H9 (cell line): ENCODE results near the gene MRPS18A. TPM values are rescaled to one million over a fixed set of nuclear protein-coding genes. Genes with fewer than 3 reads are reported as not detected.

Experiments used
- DNase-seq: peaks from one replicate; pipeline ENCODE4 v3.0.0-alpha.2; 2017
- H2AFZ ChIP-seq: one replicate; pipeline ENCODE4 v1.6.1; 2013; ENCODE audit warnings: mild to moderate bottlenecking, low read length, control low read depth, moderate library complexity
- H2AK5ac ChIP-seq: 2 replicates; pipeline ENCODE4 v1.6.1; 2013; ENCODE audit warnings: low read length, control low read depth, mixed read lengths; ENCODE audit not compliant: insufficient read length
- H2BK120ac ChIP-seq: one replicate; pipeline ENCODE4 v1.6.1; 2013; ENCODE audit warnings: low read depth, mild to moderate bottlenecking, low read length, control low read depth, inconsistent platforms; ENCODE audit not compliant: poor library complexity, severe bottlenecking
- H2BK12ac ChIP-seq: 2 replicates; pipeline ENCODE4 v1.6.1; 2013; ENCODE audit warnings: low read length, control low read depth, mixed read lengths, low read depth; ENCODE audit not compliant: insufficient read length
- H2BK15ac ChIP-seq: 2 replicates; pipeline ENCODE4 v1.6.1; 2013; ENCODE audit warnings: low read depth, low read length, control low read depth
- H2BK20ac ChIP-seq: one replicate; pipeline ENCODE4 v1.6.1; 2013; ENCODE audit warnings: low read depth, mild to moderate bottlenecking, low read length, control low read depth, inconsistent platforms; ENCODE audit not compliant: poor library complexity, severe bottlenecking
- H2BK5ac ChIP-seq: 2 replicates; pipeline ENCODE4 v1.6.1; 2013; ENCODE audit warnings: low read length, control low read depth, mixed read lengths; ENCODE audit not compliant: insufficient read length
- H3K14ac ChIP-seq: 2 replicates; pipeline ENCODE4 v1.6.1; 2013; ENCODE audit warnings: low read length, control low read depth; ENCODE audit not compliant: insufficient read depth
- H3K18ac ChIP-seq: 2 replicates; pipeline ENCODE4 v1.6.1; 2013; ENCODE audit warnings: low read depth, mild to moderate bottlenecking, mixed read lengths, low read length, control low read depth; ENCODE audit not compliant: insufficient read length
- H3K23ac ChIP-seq: 2 replicates; pipeline ENCODE4 v1.6.1; 2013; ENCODE audit warnings: low read length, control low read depth, mixed read lengths, low read depth; ENCODE audit not compliant: insufficient read length
- H3K23me2 ChIP-seq: 2 replicates; pipeline ENCODE4 v1.6.1; 2013; ENCODE audit warnings: low read depth, mild to moderate bottlenecking, mixed read lengths, low read length, control low read depth; ENCODE audit not compliant: insufficient read length, poor library complexity, severe bottlenecking
- H3K27ac ChIP-seq: 2 replicates; pipeline ENCODE4 v1.5.1; 2013; ENCODE audit warnings: low read length, control low read depth, mixed read lengths, low read depth; ENCODE audit not compliant: insufficient read length
- H3K27me3 ChIP-seq: 2 replicates; pipeline ENCODE4 v1.6.1; 2013; ENCODE audit warnings: low read length, control low read depth, inconsistent platforms; ENCODE audit not compliant: insufficient read depth
- H3K4ac ChIP-seq: 2 replicates; pipeline ENCODE4 v1.6.1; 2013; ENCODE audit warnings: low read depth, mild to moderate bottlenecking, control low read depth, inconsistent platforms, low read length, moderate library complexity
- H3K4me1 ChIP-seq: 2 replicates; pipeline ENCODE4 v1.6.1; 2013; ENCODE audit warnings: low read length, control low read depth, inconsistent platforms; ENCODE audit not compliant: insufficient read depth
- H3K4me2 ChIP-seq: 2 replicates; pipeline ENCODE4 v1.6.1; 2013; ENCODE audit warnings: low read length, control low read depth, mixed read lengths; ENCODE audit not compliant: insufficient read length, insufficient read depth
- H3K56ac ChIP-seq: 2 replicates; pipeline ENCODE4 v1.6.1; 2013; ENCODE audit warnings: low read depth, mild to moderate bottlenecking, mixed read lengths, low read length, control low read depth; ENCODE audit not compliant: insufficient read length
- H3K79me1 ChIP-seq: 2 replicates; pipeline ENCODE4 v1.6.1; 2013; ENCODE audit warnings: low read depth, mild to moderate bottlenecking, moderate library complexity, low read length, control low read depth, inconsistent platforms; ENCODE audit not compliant: insufficient read depth, poor library complexity, severe bottlenecking
- H3K79me2 ChIP-seq: 2 replicates; pipeline ENCODE4 v1.6.1; 2013; ENCODE audit warnings: low read length, control low read depth, inconsistent platforms; ENCODE audit not compliant: insufficient read depth
- H3K9ac ChIP-seq: 2 replicates; pipeline ENCODE4 v1.6.1; 2013; ENCODE audit warnings: low read length, control low read depth, mixed read lengths; ENCODE audit not compliant: insufficient read length; ENCODE audit errors: extremely low read depth
- H3K9me3 ChIP-seq: one replicate; pipeline ENCODE4 v1.6.1; 2013; ENCODE audit warnings: low read depth, low read length, inconsistent platforms; ENCODE audit not compliant: control insufficient read depth
- H3T11ph ChIP-seq: one replicate; pipeline ENCODE4 v1.6.1; 2013; ENCODE audit warnings: mild to moderate bottlenecking, low read length, control low read depth, inconsistent platforms
- H4K20me1 ChIP-seq: one replicate; pipeline ENCODE4 v1.6.1; 2013; ENCODE audit not compliant: control insufficient read depth, insufficient read length, insufficient read depth
- H4K5ac ChIP-seq: 2 replicates; pipeline ENCODE4 v1.6.1; 2013; ENCODE audit warnings: low read depth, mild to moderate bottlenecking, mixed read lengths, low read length, control low read depth; ENCODE audit not compliant: insufficient read length
- H4K8ac ChIP-seq: replicated peaks from 2 replicates; pipeline ENCODE4 v1.6.1; 2013; ENCODE audit warnings: low read length, control low read depth, mixed read lengths, low read depth; ENCODE audit not compliant: insufficient read length
- H4K91ac ChIP-seq: 2 replicates; pipeline ENCODE4 v1.6.1; 2013; ENCODE audit warnings: low read depth, mild to moderate bottlenecking, moderate library complexity, mixed read lengths, low read length, control low read depth; ENCODE audit not compliant: insufficient read length
- H3K27ac Mint-ChIP-seq, 3 experiments: 2 replicates in 2 of 3; 3 replicates in 1 of 3; pipeline ENCODE4 v1.8.0; 2020 to 2021; ENCODE audit warnings: mixed read lengths in 3 of 3, mild to moderate bottlenecking in 1 of 3, moderate library complexity in 1 of 3
- H3K27me3 Mint-ChIP-seq: 2 replicates; pipeline ENCODE4 v1.8.0; 2021; ENCODE audit warnings: low read depth, mild to moderate bottlenecking, moderate library complexity, mixed read lengths
- H3K36me3 Mint-ChIP-seq, 3 experiments: 2 replicates in 2 of 3; 3 replicates in 1 of 3; pipeline ENCODE4 v1.8.0; 2020 to 2021; ENCODE audit warnings: low read depth in 3 of 3, mixed read lengths in 3 of 3; ENCODE audit not compliant: insufficient read depth in 1 of 3
- H3K4me1 Mint-ChIP-seq, 2 experiments: 2 replicates each; pipeline ENCODE4 v1.8.0; 2020; ENCODE audit warnings: mixed read lengths in 2 of 2
- H3K4me3 Mint-ChIP-seq, 2 experiments: 2 replicates in 1 of 2; 3 replicates in 1 of 2; pipeline ENCODE4 v1.8.0; 2020 to 2021; ENCODE audit warnings: mild to moderate bottlenecking in 2 of 2, mixed read lengths in 2 of 2, moderate library complexity in 1 of 2
- H3K9me3 Mint-ChIP-seq, 2 experiments: 2 replicates in 1 of 2; 3 replicates in 1 of 2; pipeline ENCODE4 v1.8.0; 2020; ENCODE audit warnings: mild to moderate bottlenecking in 2 of 2, mixed read lengths in 2 of 2, moderate library complexity in 1 of 2
- CTCF ChIP-seq: fragments of 200-600 bp; sonication (generic); conservative IDR thresholded peaks from 3 replicates; pipeline ENCODE4 v1.8.0; 2021; ENCODE audit warnings: antibody characterized with exemption, mild to moderate bottlenecking
- WGBS: extraction: QIAGEN DNeasy Blood & Tissue Kit; methylation state at CpG from one replicate; pipeline ENCODE4 v1.1.7; 2013; ENCODE audit warnings: missing lambda C conversion rate, low lambda C conversion rate, mixed read lengths; ENCODE audit not compliant: insufficient read length; ENCODE audit errors: extremely low coverage; 5-methylcytosine and 5-hydroxymethylcytosine counted together
- total RNA-seq: library from RNA; stranded (reverse); gene quantifications from 2 replicates; pipeline ENCODE4 v1.2.1, GENCODE V29; 2021

Gene MRPS18A
- total RNA-seq, 1 experiment from 2014 or later, result 65.1 TPM

GRCh38 chr6:43709654-43710303 is 22.2 kb upstream of the MRPS18A start:
- H3K4ac ChIP-seq, result no peak overlapping the region
- H4K8ac ChIP-seq, result no peak overlapping the region
- no CpG with 5 or more reads among the region's 7 CpGs for WGBS
- no peak overlapping the region for H3K14ac ChIP-seq
- H2AFZ ChIP-seq, result no peak overlapping the region
- no peak for TF ChIP-seq CTCF
- H3K18ac ChIP-seq, result no peak overlapping the region
- H3K27ac ChIP-seq, result no peak overlapping the region
- H2BK15ac ChIP-seq, result no peak overlapping the region
- Mint-ChIP-seq H3K27ac (peak overlapping the region; percentile 85 to 93 (median 91); a peak in 4 of 7 replicates), H3K4me3 (no peak overlapping the region), H3K36me3 (0 out of 7 replicates have a peak, but pooled peaks cover 0 to 4% (median 0%) of the 10 kb centered on the region in 3 experiments), H3K9me3 (no peaks in the 10 kb centered on the region; a peak in 1 of 5 replicates), H3K4me1 (peaks cover 49 to 62% of the 10 kb centered on the region in 2 experiments), H3K27me3 (peaks cover 7% of the 10 kb centered on the region)
- no peak overlapping the region for H2BK120ac ChIP-seq
- H3K23ac ChIP-seq, result no peak overlapping the region
- no peak overlapping the region for H3K9ac ChIP-seq
- H3K4me1 ChIP-seq, result peaks cover 2% of the 10 kb centered on the region; the same call in 1 of the 2 replicates
- no peaks in the 10 kb centered on the region for H4K20me1 ChIP-seq
- no peaks in the 10 kb centered on the region for H3K9me3 ChIP-seq
- H2BK20ac ChIP-seq, result no peak overlapping the region
- no peak overlapping the region for H3T11ph ChIP-seq
- no peaks in the 10 kb centered on the region for H3K27me3 ChIP-seq
- H2BK12ac ChIP-seq, result no peak overlapping the region
- H3K4me2 ChIP-seq, result no peak overlapping the region
- no peaks in the 10 kb centered on the region for H3K79me1 ChIP-seq
- H2AK5ac ChIP-seq, result no peak overlapping the region
- no peak for DNase-seq
- H4K91ac ChIP-seq, result no peak overlapping the region
- H2BK5ac ChIP-seq, result no peak overlapping the region
- H4K5ac ChIP-seq, result no peak overlapping the region
- H3K56ac ChIP-seq, result no peak overlapping the region
- no peaks in the 10 kb centered on the region for H3K23me2 ChIP-seq
- H3K79me2 ChIP-seq, result no peaks in the 10 kb centered on the region
